Heart right ventricle (tissue), 16 donors: ENCODE measurements around the gene ZCCHC24. TPM values are rescaled to one million over a fixed set of nuclear protein-coding genes. Genes with fewer than 3 reads are reported as not detected.

Source experiments
- ATAC-seq, 8 donors: fragments of 200-7000 bp; cut with Tn5 transposase; one replicate each; pipeline ENCODE4 v1.9.1; 2020; ENCODE audit warnings: mild to moderate bottlenecking in 8 of 8, moderate library complexity in 8 of 8, moderate number of reproducible peaks in 1 of 8
- DNase-seq, 2 donors: peaks; one replicate each; pipeline ENCODE4 v3.0.0-alpha.2; 2020
- H3K27ac ChIP-seq, 10 donors: fragments of 200-600 bp; sonication (generic) in 2 of 10; one replicate each; pipeline versions ENCODE4 v1.5.0 to v1.8.0; 2020 to 2022; ENCODE audit warnings: mild to moderate bottlenecking in 3 of 10
- H3K27me3 ChIP-seq, 7 donors: fragments of 200-600 bp; one replicate each; pipeline ENCODE4 v1.8.0; 2021 to 2022; ENCODE audit warnings: mild to moderate bottlenecking in 2 of 7
- H3K36me3 ChIP-seq, 9 donors: fragments of 200-600 bp; sonication (generic) in 1 of 9; one replicate each; pipeline versions ENCODE4 v1.5.0 to v1.8.0; 2020 to 2022; ENCODE audit warnings: mild to moderate bottlenecking in 2 of 9
- H3K4me1 ChIP-seq, 9 donors: fragments of 200-600 bp; sonication (generic) in 1 of 9; one replicate each; pipeline versions ENCODE4 v1.5.0 to v1.8.0; 2020 to 2022; ENCODE audit warnings: mild to moderate bottlenecking in 4 of 9
- H3K4me3 ChIP-seq, 10 donors: fragments of 200-600 bp; sonication (generic) in 2 of 10; one replicate each; pipeline versions ENCODE4 v1.5.0 to v1.8.0; 2020 to 2022; ENCODE audit warnings: mild to moderate bottlenecking in 7 of 10, moderate library complexity in 2 of 10
- H3K9me3 ChIP-seq, 11 donors: fragments of 200-600 bp in 10 of 11; sonication (generic) in 2 of 11; one replicate each; pipeline versions ENCODE4 v1.5.0 to v1.8.0; 2013 to 2022; ENCODE audit warnings: mild to moderate bottlenecking in 2 of 11, control low read depth in 1 of 11, moderate library complexity in 1 of 11
- WGBS, 2 donors: extraction: QIAGEN DNeasy Blood & Tissue Kit; methylation state at CpG; one replicate each; pipeline ENCODE4 v1.1.7; 2013; ENCODE audit warnings: inconsistent platforms in 1 of 2; 5-methylcytosine and 5-hydroxymethylcytosine counted together
- intact Hi-C, 10 donors: fragments of 100-400 bp; cut with DNase I; formaldehyde crosslinking; loops; one replicate each; pipeline versions ENCODE4 v1.11.1 to v1.14.2; 2022
- polyA plus RNA-seq, 2 donors: library from polyadenylated mRNA; stranded (reverse); fragments of 200-250 nt; gene quantifications; one replicate each; pipeline ENCODE4 v1.2.3, GENCODE V29; 2013
- total RNA-seq, 10 donors: library from RNA; stranded (reverse); fragmentation: NEBNext Ultra II Directional in 3 of 10; extraction: Animal tissue kit (Norgen Biotek cat#: 25700) in 3 of 10; gene quantifications; one replicate each; pipeline versions ENCODE4 v1.2.1 to v1.2.4, GENCODE V29; 2021 to 2023
- TF ChIP-seq, protein P1 (sequence below), 9 donors: fragments of 200-600 bp; sonication (generic) in 2 of 9; IDR thresholded peaks; one replicate each; pipeline versions ENCODE4 v1.5.0 to v1.8.0; 2021 to 2022; ENCODE audit warnings: antibody characterized with exemption in 9 of 9, mild to moderate bottlenecking in 5 of 9, moderate library complexity in 1 of 9
- donor health status: Arrhythmogenic right ventricular cardiomyopathy.
- donor health status: ischemic (EF 13 %, LVEDD 7.1; RV severe dilation, severe dysfunction).
- donor health status: healthy with polysubstance abuse.
- donor health status: DM: no; HTN: yes; CAD: no.
- donor health status: DM: no; HTN: no; CAD: no.
- donor health status: ischemic (EF 25% LVEDD 6.9; RV normal size, moderate dysfunction).
- donor health status: ischemic (EF 25% LVEDD 5.7; RV mildly dilated, moderate dysfunction).
- donor health status: healthy.
- donor health status: DM: yes; HTN: yes; CAD: no.
- donor health status: Ischemic cardiomyopathy.
- donor health status: ischemic (EF 35%, LVEDD 5.7; RV mildly dilated, moderate dysfunction).
- donor health status: nonischemic (EF 11% LVEDD 7.7; RV severe dilation, severe dysfunction).
- donor health status: DM: yes; HTN: yes; CAD: no.
- donor health status: PGD.
- donor health status: ischemic (EF 29% LVEDD 5.4; RV normal size, mild dysfunction).
- donor health status: nonischemic (EF 23%, LVEDD 6.1; RV moderate dilation, normal function).

ZCCHC24 gene
- total and polyA plus RNA-seq, 12 donors, result 19.3 to 59.0 (median 45.9) TPM

DNA sequence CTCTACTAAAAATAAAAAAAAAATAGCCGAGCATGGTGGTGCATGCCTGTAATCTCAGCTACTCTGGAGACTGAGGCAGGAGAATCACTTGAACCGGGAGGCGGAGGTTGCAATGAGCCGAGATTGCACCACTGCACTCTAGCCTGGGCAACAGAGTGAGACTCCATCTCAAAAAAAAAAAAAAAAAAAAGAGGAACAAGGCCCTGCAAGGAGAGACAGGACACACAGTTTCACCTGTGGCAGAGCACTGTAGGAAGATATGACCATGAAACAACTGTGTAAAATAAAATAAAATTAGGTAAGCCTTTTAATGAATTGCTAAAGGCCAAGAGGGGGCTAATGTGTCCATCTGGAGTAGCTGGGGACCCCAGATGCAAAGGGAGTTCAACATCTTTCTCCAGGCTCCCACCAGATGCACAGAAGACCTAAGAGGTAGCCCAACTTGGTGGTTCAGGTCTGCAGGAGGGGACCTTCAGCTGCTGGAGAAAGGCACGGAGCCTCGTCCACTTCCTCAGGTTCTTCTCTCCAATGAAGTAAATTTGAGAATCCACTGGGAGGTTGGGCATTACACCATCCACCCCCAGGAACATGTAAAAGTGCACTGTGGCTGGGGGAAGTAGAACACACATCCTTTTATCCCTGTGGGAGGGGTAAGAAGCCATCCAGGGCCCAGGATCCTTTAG, 85.5 kb downstream of the ZCCHC24 start:
- Histone ChIP-seq H3K4me1 (peaks cover 0 to 15% (median 0%) of the 10 kb centered on the region in 9 donors), H3K27ac (no peak overlapping the region), H3K4me3 (no peak overlapping the region), H3K27me3 (no peaks in the 10 kb centered on the region), H3K36me3 (peaks cover 0 to 26% (median 4%) of the 10 kb centered on the region in 9 donors), H3K9me3 (peaks cover 0 to 4% (median 0%) of the 10 kb centered on the region in 11 donors)
- DNase-seq, result no peak
- WGBS, 2 donors, result 92 to 96% methylated on average over 6 of the region's 6 CpGs
- TF ChIP-seq, protein P1, sequence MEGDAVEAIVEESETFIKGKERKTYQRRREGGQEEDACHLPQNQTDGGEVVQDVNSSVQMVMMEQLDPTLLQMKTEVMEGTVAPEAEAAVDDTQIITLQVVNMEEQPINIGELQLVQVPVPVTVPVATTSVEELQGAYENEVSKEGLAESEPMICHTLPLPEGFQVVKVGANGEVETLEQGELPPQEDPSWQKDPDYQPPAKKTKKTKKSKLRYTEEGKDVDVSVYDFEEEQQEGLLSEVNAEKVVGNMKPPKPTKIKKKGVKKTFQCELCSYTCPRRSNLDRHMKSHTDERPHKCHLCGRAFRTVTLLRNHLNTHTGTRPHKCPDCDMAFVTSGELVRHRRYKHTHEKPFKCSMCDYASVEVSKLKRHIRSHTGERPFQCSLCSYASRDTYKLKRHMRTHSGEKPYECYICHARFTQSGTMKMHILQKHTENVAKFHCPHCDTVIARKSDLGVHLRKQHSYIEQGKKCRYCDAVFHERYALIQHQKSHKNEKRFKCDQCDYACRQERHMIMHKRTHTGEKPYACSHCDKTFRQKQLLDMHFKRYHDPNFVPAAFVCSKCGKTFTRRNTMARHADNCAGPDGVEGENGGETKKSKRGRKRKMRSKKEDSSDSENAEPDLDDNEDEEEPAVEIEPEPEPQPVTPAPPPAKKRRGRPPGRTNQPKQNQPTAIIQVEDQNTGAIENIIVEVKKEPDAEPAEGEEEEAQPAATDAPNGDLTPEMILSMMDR (IDR thresholded peaks at IDR 0.05), result no peak
- ATAC-seq, result no peak
- intact Hi-C loops, result no loop called here

DNA sequence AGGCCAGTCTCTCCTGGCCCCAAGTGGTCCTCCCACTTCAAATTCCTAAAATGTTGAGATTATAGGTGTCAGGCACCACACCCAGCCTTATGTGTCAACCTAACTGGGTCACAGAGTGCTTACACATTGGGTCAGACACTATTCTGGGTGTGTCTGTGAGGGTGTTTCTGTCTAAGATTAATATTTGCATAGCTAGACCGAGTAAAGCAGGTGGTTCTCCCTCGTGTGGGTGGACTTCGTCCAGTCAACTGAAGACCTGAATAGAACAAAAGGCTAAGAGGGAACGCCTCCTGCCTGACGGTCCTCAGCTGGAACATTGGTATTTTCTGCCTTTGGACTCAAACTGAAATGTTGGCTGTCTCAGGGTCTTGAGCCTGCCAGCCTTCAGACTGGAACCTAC, 86.6 kb downstream of the ZCCHC24 start:
- Histone ChIP-seq H3K4me1 (peaks cover 0 to 19% (median 0%) of the 10 kb centered on the region in 9 donors), H3K9me3 (peaks cover 0 to 4% (median 0%) of the 10 kb centered on the region in 11 donors), H3K27ac (no peak overlapping the region), H3K36me3 (peaks cover 0 to 38% (median 16%) of the 10 kb centered on the region in 9 donors), H3K27me3 (no peaks in the 10 kb centered on the region), H3K4me3 (no peak overlapping the region)
- WGBS, 2 donors, result 76 to 84% methylated on average over 5 of the region's 5 CpGs
- DNase-seq (no peak), ATAC-seq (peak in 3 of 8 donors; percentile 6 to 48 (median 34))
- TF ChIP-seq, protein P1 (IDR thresholded peaks at IDR 0.05), result no peak
- intact Hi-C loops, result no loop called here

DNA sequence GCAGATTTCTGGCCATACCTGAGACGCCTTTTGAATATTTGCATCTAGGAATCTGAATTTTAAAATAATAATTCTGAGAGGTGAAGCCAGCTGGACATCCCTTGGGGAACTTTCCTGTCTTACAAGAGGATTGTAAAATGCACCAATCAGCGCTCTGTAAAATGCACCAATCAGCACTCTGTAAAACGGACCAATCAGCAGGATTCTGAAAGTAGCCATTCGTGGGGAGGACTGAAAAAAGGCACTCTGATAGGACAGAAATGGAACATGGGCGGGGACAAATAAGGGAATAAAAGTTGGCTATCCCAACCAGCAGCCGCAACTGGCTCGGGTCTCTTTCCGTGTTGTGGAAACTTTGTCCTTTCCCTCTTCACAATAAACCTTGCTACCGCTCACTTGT, 88.2 kb downstream of the ZCCHC24 start:
- Histone ChIP-seq H3K4me3 (no peak overlapping the region), H3K4me1 (peaks cover 0 to 33% (median 0%) of the 10 kb centered on the region in 9 donors), H3K27ac (no peak overlapping the region), H3K9me3 (no peaks in the 10 kb centered on the region), H3K36me3 (peaks cover 0 to 54% (median 29%) of the 10 kb centered on the region in 9 donors), H3K27me3 (no peaks in the 10 kb centered on the region)
- intact Hi-C loops, result no loop called here
- no peak for ATAC-seq
- 95 to 96% methylated on average over 9 of the region's 9 CpGs for WGBS, 2 donors
- no peak for DNase-seq
- TF ChIP-seq, protein P1 (IDR thresholded peaks at IDR 0.05), result no peak

DNA sequence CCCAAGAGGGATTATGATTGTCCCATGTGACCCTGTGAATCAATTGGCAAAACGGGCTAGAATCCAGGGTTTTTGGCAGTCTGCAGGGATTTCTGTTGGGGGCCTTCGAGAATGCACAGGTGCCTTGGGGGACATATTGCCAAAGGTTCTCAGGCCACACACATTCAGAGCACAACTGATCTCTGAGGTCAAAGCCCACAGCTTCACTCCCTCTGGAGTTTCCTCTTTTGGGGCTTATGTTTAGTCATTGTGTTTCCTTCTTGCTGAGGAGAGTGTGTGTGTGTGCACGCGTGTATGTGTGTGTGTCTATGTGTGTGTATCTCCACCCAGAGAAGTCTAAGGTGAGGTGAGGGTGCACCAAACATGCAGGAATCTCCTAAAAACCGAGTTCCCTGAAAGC, 89.3 kb downstream of the ZCCHC24 start:
- Histone ChIP-seq H3K4me3 (no peak overlapping the region), H3K27me3 (no peaks in the 10 kb centered on the region), H3K27ac (peak overlapping the region in 1 of 10 donors; percentile 27), H3K36me3 (peaks cover 0 to 65% (median 39%) of the 10 kb centered on the region in 9 donors), H3K4me1 (peaks cover 0 to 41% (median 0%) of the 10 kb centered on the region in 9 donors), H3K9me3 (no peaks in the 10 kb centered on the region)
- WGBS, 2 donors, result 90 to 93% methylated on average over 5 of the region's 5 CpGs
- ATAC-seq (peak in 1 of 8 donors; percentile 30), DNase-seq (no peak)
- TF ChIP-seq, protein P1 (IDR thresholded peaks at IDR 0.05), result no peak
- intact Hi-C loops, result no loop called here
